Measurements from ENCODE around the gene ZDHHC12. TPM values are rescaled to one million over a fixed set of nuclear protein-coding genes. Genes with fewer than 3 reads are reported as not detected.

ZDHHC12 gene
- total and polyA plus RNA-seq, 10 of the 15 experiments (the other 5 are each of a cell fraction or from before 2014, with no cell fraction given): 0.95 to 146 (median 49.9) TPM

DNA sequence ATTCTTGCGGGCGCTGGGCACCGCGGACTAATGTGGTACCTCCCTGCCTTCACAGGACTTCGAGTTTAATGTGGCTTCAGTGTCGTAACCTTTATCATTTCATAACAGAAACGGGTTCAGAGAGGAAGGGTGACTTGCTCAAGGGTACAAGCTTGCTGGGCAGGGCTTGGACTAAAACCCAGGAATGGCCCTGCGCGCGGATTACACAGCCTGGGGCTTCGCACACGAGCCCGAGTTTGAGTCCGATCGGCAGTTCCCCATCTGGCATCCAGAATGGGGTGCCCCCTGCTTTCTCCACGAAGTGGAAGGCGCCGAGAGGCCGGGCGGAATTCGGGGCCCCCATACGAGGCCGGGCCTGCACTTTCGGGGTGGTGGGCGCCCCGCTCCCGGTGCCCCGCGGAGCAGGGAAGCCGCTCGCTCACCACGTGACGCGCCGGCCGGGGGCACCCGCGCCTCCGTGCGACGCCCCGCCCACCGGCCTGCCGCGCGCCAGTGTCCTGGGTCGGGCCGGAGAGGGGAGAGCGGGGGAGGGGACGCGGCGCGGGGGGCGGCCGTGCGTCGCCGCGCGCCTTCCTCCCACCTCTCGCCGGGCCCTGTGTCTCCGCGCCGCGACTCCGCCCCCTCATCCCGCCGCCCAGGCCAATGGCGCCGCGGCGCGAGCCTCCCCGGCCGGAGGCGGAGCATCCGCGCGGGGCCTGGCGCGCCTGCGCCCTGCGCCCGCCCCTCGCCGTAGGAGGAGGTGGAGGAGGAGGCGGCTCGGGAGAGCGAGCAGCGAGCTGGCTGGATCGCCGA lies 35.2 kb downstream of the ZDHHC12 start, which contains the start of gene SET:
Gene SET (plus strand): TSS at position 722 of the 792 bp plus-strand sequence. CDS start 361 bp downstream, outside the sequence.
- SMC1A ChIA-PET (ENCODE audit: uncharacterized antibody, unreplicated experiment): interaction anchor here (0.7 to 1.0 kb wide), 2 partner anchors 43 to 45 kb away, joined by 3 to 4 read pairs; no protein-coding TSS in a partner anchor
- peak within 1 kb of the TSS; percentile 70 for H2AFZ ChIP-seq (ENCODE audit: control insufficient read depth, low read depth, low read length)
- peak within 1 kb of the TSS; percentile 100 for H3K4me3 ChIP-seq
- in situ Hi-C loops (cut with MboI) (no loop called here), intact Hi-C loops (cut with micrococcal nuclease; ENCODE audit: unreplicated experiment) (loop anchor here (10.0 kb wide), 1 partner anchor 134 kb away; the partner anchor contains the start of gene SPTAN1)
- peak within 1 kb of the TSS; percentile 81 for H3K27ac ChIP-seq (ENCODE audit: control insufficient read depth, insufficient read depth)
- RAD21 ChIA-PET (ENCODE audit: unreplicated experiment): interaction anchor here (1.0 kb wide), 1 partner anchor 45 kb away, joined by 3 read pairs; no protein-coding TSS in a partner anchor
- H4K20me1 ChIP-seq (ENCODE audit: control insufficient read depth, insufficient read depth): peaks cover 3% of the 10 kb centered on the region; the same call in 1 of the 2 replicates
- FAIRE-seq (peak; percentile 56), DNase-seq (ENCODE audit: low read depth, low spot score) (peak; percentile 73), ATAC-seq (peak; percentile 76)
- peaks cover 91% of the 10 kb centered on the region for H3K79me2 ChIP-seq (ENCODE audit: control insufficient read depth, insufficient read depth, low read length)
- no peaks in the 10 kb centered on the region for H3K27me3 ChIP-seq (replicated peaks in 1 of 2; ENCODE audit: control insufficient read depth in 2 of 2, insufficient read depth in 2 of 2, low read length in 1 of 2)
- POLR2A ChIA-PET: interaction anchor here (0.6 to 2.1 kb wide), 6 partner anchors 7 to 271 kb away, joined by 3 to 7 read pairs (median 4); partner anchors contain the start of genes DYNC2I2 and ZDHHC12
- BruUV-seq (replicated peaks): no TSS peak
- peak within 1 kb of the TSS; percentile 81 for H3K9ac ChIP-seq (ENCODE audit: control insufficient read depth, insufficient read depth, low read length)
- 9% methylated on average over 52 of the region's 93 CpGs for WGBS (ENCODE audit: insufficient coverage, insufficient replicate concordance, low lambda C conversion rate, missing lambda C conversion rate)
- peaks cover 2 to 12% of the 10 kb centered on the region in 2 experiments for H3K36me3 ChIP-seq (ENCODE audit: control insufficient read depth in 2 of 2, insufficient read depth in 2 of 2, low read length in 1 of 2)
- H3K4me1 ChIP-seq (ENCODE audit: control insufficient read depth, insufficient read depth, low read length): peaks cover 13% of the 10 kb centered on the region; the same call in 1 of the 2 replicates
- H3K9me3 ChIP-seq (replicated peaks; ENCODE audit: control insufficient read depth, insufficient read depth, low read length): no peaks in the 10 kb centered on the region
- H3K4me2 ChIP-seq (ENCODE audit: control insufficient read depth, insufficient read depth): peak within 1 kb of the TSS; percentile 93
- CTCF ChIA-PET: interaction anchor here (0.5 kb wide), 1 partner anchor 30 kb away, joined by 3 read pairs; no protein-coding TSS in a partner anchor
- TF ChIP-seq, protein P1, sequence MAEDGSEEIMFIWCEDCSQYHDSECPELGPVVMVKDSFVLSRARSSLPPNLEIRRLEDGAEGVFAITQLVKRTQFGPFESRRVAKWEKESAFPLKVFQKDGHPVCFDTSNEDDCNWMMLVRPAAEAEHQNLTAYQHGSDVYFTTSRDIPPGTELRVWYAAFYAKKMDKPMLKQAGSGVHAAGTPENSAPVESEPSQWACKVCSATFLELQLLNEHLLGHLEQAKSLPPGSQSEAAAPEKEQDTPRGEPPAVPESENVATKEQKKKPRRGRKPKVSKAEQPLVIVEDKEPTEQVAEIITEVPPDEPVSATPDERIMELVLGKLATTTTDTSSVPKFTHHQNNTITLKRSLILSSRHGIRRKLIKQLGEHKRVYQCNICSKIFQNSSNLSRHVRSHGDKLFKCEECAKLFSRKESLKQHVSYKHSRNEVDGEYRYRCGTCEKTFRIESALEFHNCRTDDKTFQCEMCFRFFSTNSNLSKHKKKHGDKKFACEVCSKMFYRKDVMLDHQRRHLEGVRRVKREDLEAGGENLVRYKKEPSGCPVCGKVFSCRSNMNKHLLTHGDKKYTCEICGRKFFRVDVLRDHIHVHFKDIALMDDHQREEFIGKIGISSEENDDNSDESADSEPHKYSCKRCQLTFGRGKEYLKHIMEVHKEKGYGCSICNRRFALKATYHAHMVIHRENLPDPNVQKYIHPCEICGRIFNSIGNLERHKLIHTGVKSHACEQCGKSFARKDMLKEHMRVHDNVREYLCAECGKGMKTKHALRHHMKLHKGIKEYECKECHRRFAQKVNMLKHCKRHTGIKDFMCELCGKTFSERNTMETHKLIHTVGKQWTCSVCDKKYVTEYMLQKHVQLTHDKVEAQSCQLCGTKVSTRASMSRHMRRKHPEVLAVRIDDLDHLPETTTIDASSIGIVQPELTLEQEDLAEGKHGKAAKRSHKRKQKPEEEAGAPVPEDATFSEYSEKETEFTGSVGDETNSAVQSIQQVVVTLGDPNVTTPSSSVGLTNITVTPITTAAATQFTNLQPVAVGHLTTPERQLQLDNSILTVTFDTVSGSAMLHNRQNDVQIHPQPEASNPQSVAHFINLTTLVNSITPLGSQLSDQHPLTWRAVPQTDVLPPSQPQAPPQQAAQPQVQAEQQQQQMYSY (CRISPR knock-in tag; IDR thresholded peaks at IDR 0.05): no peak
- no peak for TF ChIP-seq TCF12 (IDR thresholded peaks at IDR 0.05; ENCODE audit: low read depth, low read length)
- no peak for TF ChIP-seq RCOR1 (conservative IDR thresholded peaks at IDR 0.05; ENCODE audit: low read depth, low read length)
- TF ChIP-seq, protein P2, sequence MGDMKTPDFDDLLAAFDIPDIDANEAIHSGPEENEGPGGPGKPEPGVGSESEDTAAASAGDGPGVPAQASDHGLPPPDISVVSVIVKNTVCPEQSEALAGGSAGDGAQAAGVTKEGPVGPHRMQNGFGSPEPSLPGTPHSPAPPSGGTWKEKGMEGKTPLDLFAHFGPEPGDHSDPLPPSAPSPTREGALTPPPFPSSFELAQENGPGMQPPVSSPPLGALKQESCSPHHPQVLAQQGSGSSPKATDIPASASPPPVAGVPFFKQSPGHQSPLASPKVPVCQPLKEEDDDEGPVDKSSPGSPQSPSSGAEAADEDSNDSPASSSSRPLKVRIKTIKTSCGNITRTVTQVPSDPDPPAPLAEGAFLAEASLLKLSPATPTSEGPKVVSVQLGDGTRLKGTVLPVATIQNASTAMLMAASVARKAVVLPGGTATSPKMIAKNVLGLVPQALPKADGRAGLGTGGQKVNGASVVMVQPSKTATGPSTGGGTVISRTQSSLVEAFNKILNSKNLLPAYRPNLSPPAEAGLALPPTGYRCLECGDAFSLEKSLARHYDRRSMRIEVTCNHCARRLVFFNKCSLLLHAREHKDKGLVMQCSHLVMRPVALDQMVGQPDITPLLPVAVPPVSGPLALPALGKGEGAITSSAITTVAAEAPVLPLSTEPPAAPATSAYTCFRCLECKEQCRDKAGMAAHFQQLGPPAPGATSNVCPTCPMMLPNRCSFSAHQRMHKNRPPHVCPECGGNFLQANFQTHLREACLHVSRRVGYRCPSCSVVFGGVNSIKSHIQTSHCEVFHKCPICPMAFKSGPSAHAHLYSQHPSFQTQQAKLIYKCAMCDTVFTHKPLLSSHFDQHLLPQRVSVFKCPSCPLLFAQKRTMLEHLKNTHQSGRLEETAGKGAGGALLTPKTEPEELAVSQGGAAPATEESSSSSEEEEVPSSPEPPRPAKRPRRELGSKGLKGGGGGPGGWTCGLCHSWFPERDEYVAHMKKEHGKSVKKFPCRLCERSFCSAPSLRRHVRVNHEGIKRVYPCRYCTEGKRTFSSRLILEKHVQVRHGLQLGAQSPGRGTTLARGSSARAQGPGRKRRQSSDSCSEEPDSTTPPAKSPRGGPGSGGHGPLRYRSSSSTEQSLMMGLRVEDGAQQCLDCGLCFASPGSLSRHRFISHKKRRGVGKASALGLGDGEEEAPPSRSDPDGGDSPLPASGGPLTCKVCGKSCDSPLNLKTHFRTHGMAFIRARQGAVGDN (IDR thresholded peaks at IDR 0.05): peak; percentile 67
- TF ChIP-seq NFYB (IDR thresholded peaks at IDR 0.05; ENCODE audit: insufficient read depth, low read depth, low read length): peak; percentile 83; the same call in 1 of the 2 replicates
- TF ChIP-seq NRF1 (conservative IDR thresholded peaks at IDR 0.05; ENCODE audit: low read depth, low read length): peak; percentile 63
- TF ChIP-seq, protein P3, sequence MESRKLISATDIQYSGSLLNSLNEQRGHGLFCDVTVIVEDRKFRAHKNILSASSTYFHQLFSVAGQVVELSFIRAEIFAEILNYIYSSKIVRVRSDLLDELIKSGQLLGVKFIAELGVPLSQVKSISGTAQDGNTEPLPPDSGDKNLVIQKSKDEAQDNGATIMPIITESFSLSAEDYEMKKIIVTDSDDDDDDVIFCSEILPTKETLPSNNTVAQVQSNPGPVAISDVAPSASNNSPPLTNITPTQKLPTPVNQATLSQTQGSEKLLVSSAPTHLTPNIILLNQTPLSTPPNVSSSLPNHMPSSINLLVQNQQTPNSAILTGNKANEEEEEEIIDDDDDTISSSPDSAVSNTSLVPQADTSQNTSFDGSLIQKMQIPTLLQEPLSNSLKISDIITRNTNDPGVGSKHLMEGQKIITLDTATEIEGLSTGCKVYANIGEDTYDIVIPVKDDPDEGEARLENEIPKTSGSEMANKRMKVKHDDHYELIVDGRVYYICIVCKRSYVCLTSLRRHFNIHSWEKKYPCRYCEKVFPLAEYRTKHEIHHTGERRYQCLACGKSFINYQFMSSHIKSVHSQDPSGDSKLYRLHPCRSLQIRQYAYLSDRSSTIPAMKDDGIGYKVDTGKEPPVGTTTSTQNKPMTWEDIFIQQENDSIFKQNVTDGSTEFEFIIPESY (IDR thresholded peaks at IDR 0.05): peak; percentile 94; the same call in 1 of the 2 replicates
- peak; percentile 42 for TF ChIP-seq MYC (IDR thresholded peaks at IDR 0.05; ENCODE audit: insufficient read depth, insufficient read length, insufficient replicate concordance, low read length, severe bottlenecking)
- TF ChIP-seq NR2F1 (conservative IDR thresholded peaks at IDR 0.05): peak; percentile 53
- TF ChIP-seq SREBF2 (IDR thresholded peaks at IDR 0.05; ENCODE audit: low read length): no peak
- TF ChIP-seq MYB (IDR thresholded peaks at IDR 0.05; ENCODE audit: borderline replicate concordance, low read depth, low read length): no peak
- TF ChIP-seq POLR2AphosphoS5 (IDR thresholded peaks at IDR 0.05; ENCODE audit: low read length): peak; percentile 70; the same call in 1 of the 2 replicates
